ENCODE data around the gene CNGB1. TPM values are rescaled to one million over a fixed set of nuclear protein-coding genes. Genes with fewer than 3 reads are reported as not detected.

The CNGB1 gene
- total and polyA plus RNA-seq, 2 donors from 2014 or later = not detected

DNA sequence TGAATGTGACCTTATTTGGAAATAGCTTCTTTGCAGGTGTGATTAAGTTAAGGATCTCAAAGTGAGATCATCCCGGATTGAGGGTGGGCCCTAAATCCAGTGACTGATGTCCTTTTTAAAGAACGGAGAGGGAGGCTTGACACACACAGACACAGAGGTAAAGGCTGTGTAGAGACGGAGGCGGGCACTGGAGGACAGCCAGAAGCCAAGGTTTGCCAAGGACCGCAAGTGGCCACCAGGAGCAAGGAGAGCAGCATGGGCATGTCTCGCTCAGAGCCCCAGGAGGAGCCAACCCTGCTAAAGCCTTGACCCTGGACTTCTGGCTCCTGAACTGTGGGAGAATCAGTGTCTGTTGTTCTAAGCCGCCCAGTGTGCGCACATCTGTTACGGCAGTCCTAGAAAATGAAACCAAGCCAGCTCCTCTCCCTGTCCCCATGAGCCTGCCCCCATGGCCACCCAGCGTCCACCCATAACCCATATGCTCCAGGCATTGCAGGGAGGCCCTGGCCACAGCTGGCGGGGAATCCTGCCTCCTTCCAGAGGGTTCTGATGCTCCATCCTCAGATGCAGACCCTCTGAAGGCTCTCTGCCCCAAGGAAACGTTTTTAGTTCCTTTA lies 15.2 kb downstream of the CNGB1 start:
- H3K36me3 ChIP-seq (ENCODE audit: control insufficient read depth in 2 of 3, insufficient read depth in 3 of 3, low read length in 3 of 3) = no peaks in the 10 kb centered on the region
- DNase-seq (peak in 2 of 5 donors; percentile 18 to 56), FAIRE-seq (no peak)
- H3K9me3 ChIP-seq (ENCODE audit: control insufficient read depth in 2 of 3, insufficient read depth in 1 of 3, low read length in 3 of 3) = no peaks in the 10 kb centered on the region
- no peak overlapping the region for H3K9ac ChIP-seq (ENCODE audit: low read length in 3 of 3)
- no peak overlapping the region for H3K27ac ChIP-seq (ENCODE audit: low read depth in 2 of 2, low read length in 2 of 2)
- intact Hi-C loops (cut with DNase I) = no loop called here
- TF ChIP-seq, protein P1, sequence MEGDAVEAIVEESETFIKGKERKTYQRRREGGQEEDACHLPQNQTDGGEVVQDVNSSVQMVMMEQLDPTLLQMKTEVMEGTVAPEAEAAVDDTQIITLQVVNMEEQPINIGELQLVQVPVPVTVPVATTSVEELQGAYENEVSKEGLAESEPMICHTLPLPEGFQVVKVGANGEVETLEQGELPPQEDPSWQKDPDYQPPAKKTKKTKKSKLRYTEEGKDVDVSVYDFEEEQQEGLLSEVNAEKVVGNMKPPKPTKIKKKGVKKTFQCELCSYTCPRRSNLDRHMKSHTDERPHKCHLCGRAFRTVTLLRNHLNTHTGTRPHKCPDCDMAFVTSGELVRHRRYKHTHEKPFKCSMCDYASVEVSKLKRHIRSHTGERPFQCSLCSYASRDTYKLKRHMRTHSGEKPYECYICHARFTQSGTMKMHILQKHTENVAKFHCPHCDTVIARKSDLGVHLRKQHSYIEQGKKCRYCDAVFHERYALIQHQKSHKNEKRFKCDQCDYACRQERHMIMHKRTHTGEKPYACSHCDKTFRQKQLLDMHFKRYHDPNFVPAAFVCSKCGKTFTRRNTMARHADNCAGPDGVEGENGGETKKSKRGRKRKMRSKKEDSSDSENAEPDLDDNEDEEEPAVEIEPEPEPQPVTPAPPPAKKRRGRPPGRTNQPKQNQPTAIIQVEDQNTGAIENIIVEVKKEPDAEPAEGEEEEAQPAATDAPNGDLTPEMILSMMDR (IDR thresholded peaks at IDR 0.05; ENCODE audit: borderline replicate concordance, extremely low read depth, insufficient read depth) = no peak
- H3K4me3 ChIP-seq (ENCODE audit: low read length in 3 of 3) = no peak overlapping the region
- H3K27me3 ChIP-seq (ENCODE audit: control insufficient read depth, insufficient read depth, low read length) = no peaks in the 10 kb centered on the region
- no peaks in the 10 kb centered on the region for H3K4me1 ChIP-seq (ENCODE audit: control insufficient read depth in 2 of 3, insufficient read depth in 2 of 3, low read depth in 1 of 3, low read length in 3 of 3)

DNA sequence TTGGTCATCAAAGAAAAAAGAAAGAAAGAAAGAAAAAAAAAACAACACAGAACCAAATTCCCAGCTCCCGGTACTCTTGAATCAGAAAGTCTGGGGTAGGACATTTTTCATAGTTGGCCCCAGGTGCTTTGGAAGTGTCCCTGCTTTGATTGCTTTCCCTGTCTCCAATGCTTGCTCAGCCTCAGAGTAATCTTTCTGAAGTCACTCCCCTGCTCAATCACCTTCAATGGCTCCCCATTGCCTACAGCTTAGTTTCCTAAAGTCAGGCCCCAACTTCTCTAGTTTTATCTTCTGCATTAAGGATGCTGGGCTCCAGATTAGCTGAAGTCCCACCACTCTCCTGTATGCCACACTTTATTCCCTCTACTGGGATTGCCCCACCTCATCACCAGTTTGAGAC lies 17.1 kb downstream of the CNGB1 start:
- no peak for FAIRE-seq
- no peaks in the 10 kb centered on the region for H3K9me3 ChIP-seq (ENCODE audit: control insufficient read depth in 2 of 3, insufficient read depth in 1 of 3, low read length in 3 of 3)
- no peaks in the 10 kb centered on the region for H3K4me1 ChIP-seq (ENCODE audit: control insufficient read depth in 2 of 3, insufficient read depth in 2 of 3, low read depth in 1 of 3, low read length in 3 of 3)

DNA sequence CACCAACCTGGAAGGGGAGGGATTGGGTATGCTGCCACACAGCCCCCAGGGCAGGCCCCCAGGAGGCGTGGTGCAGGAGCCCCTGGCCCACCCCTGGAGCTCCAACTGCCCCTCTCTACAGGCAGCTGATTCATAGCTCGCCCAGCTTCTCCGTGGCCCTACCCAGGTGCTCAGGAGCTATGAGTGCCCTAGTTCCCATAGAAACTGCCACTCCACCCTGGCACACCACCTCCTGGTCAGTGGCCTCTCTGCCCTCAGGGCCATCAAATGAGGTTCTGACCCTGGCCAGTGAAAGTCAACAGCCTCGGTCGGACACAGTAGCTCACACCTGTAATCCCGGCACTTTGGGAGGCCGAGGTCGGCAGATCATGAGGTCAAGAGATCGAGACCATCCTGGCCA lies 18.0 kb downstream of the CNGB1 start:
- Histone ChIP-seq H3K4me1 (ENCODE audit: control insufficient read depth in 2 of 3, insufficient read depth in 2 of 3, low read depth in 1 of 3, low read length in 3 of 3) (no peaks in the 10 kb centered on the region), H3K36me3 (ENCODE audit: control insufficient read depth in 2 of 3, insufficient read depth in 3 of 3, low read length in 3 of 3) (no peaks in the 10 kb centered on the region), H3K27me3 (ENCODE audit: control insufficient read depth, insufficient read depth, low read length) (no peaks in the 10 kb centered on the region), H3K9ac (ENCODE audit: low read length in 3 of 3) (no peak overlapping the region), H3K4me3 (ENCODE audit: low read length in 3 of 3) (no peak overlapping the region), H3K9me3 (ENCODE audit: control insufficient read depth in 2 of 3, insufficient read depth in 1 of 3, low read length in 3 of 3) (no peaks in the 10 kb centered on the region), H3K27ac (ENCODE audit: low read depth in 2 of 2, low read length in 2 of 2) (no peak overlapping the region)
- DNase-seq = no peak
- TF ChIP-seq, protein P1 (IDR thresholded peaks at IDR 0.05; ENCODE audit: borderline replicate concordance, extremely low read depth, insufficient read depth) = no peak
- no peak for FAIRE-seq
- intact Hi-C loops (cut with DNase I) = no loop called here

More for the DNA sequence above, 17.1 kb downstream of the CNGB1 start:
- Histone ChIP-seq H3K27ac (ENCODE audit: low read depth in 2 of 2, low read length in 2 of 2) (no peak overlapping the region), H3K36me3 (ENCODE audit: control insufficient read depth in 2 of 3, insufficient read depth in 3 of 3, low read length in 3 of 3) (no peaks in the 10 kb centered on the region), H3K9ac (ENCODE audit: low read length in 3 of 3) (no peak overlapping the region), H3K27me3 (ENCODE audit: control insufficient read depth, insufficient read depth, low read length) (no peaks in the 10 kb centered on the region), H3K4me3 (ENCODE audit: low read length in 3 of 3) (no peak overlapping the region)
- no peak for DNase-seq
- intact Hi-C loops (cut with DNase I) = no loop called here
- TF ChIP-seq, protein P1 (IDR thresholded peaks at IDR 0.05; ENCODE audit: borderline replicate concordance, extremely low read depth, insufficient read depth) = no peak
